H1 (cell line): Measurements from ENCODE around the gene SPOPL. TPM values are rescaled to one million over a fixed set of nuclear protein-coding genes. Genes with fewer than 3 reads are reported as not detected.

ENCODE experiments used
- EP300 ChIP-seq, 2 experiments: IDR thresholded peaks; 1 replicate in 1 of 2; 2 replicates in 1 of 2; pipeline ENCODE4 v1.6.1; 2011 to 2012; ENCODE audit warnings: low read depth in 2 of 2, low read length in 2 of 2, mild to moderate bottlenecking in 2 of 2, borderline replicate concordance in 1 of 2, inconsistent platforms in 1 of 2, moderate library complexity in 1 of 2
- RNF2 ChIP-seq: fragments of 200-900, 300-1000 bp; sonication (generic); IDR thresholded peaks from 2 replicates; pipeline ENCODE4 v1.7.1; 2016; ENCODE audit warnings: borderline replicate concordance, low read depth, mild to moderate bottlenecking, antibody characterized with exemption, low read length; ENCODE audit not compliant: poor library complexity, severe bottlenecking; ENCODE audit errors: missing control alignments
- TEAD4 ChIP-seq: IDR thresholded peaks from 2 replicates; pipeline ENCODE4 v1.6.1; 2012; ENCODE audit warnings: low read depth, low read length, inconsistent platforms, mixed read lengths
- polyA plus RNA-seq, 7 experiments: library from polyadenylated mRNA; depleted of rRNA in 3 of 7; stranded (reverse) in 5 of 7; unstranded in 2 of 7; fragments of >200 nt in 5 of 7; fragments of 200-250 nt in 2 of 7; gene quantifications; 1 replicate in 5 of 7; 2 replicates in 1 of 7; 4 replicates in 1 of 7; pipeline versions ENCODE4 v1.2.1 to v1.2.3, GENCODE V29; 2011 to 2013; ENCODE audit warnings: missing spikeins in 2 of 7, mixed read lengths in 2 of 7
- total RNA-seq: library from RNA; stranded (reverse); fragmentation: NEBNext Ultra II Directional; extraction: Animal tissue kit (Norgen Biotek cat#: 25700); gene quantifications from 2 replicates; pipeline ENCODE4 v1.2.1, GENCODE V29; 2021

SPOPL gene
- total and polyA plus RNA-seq, 2 of the 8 experiments (the other 6 are each of a cell fraction or from before 2014, with no cell fraction given): 1.9 to 14.5 TPM

- no peak for TF ChIP-seq RNF2
- TF ChIP-seq TEAD4: no peak
- no peak for TF ChIP-seq EP300 (IDR thresholded peaks at IDR 0.05; ENCODE audit: borderline replicate concordance in 1 of 2, low read depth in 2 of 2, low read length in 2 of 2)
Measured at GRCh38 chr2:138492160-138492559, 9.4 kb upstream of the SPOPL start (continued).
